H4 (cell line): Measurements from ENCODE around the gene TTLL11. TPM values are rescaled to one million over a fixed set of nuclear protein-coding genes. Genes with fewer than 3 reads are reported as not detected.

ENCODE experiments used
- DNase-seq: peaks from one replicate; pipeline ENCODE4 v3.0.0-alpha.2; 2015; ENCODE audit warnings: low spot score
- total RNA-seq: library from RNA; depleted of rRNA; stranded (reverse); fragments of >200 nt; shearing (Covaris generic); gene quantifications from 2 replicates; pipeline ENCODE4 v1.2.3, GENCODE V29; 2014; rRNA removed

Gene TTLL11
- total RNA-seq, 1 experiment from 2014 or later = 2.0 TPM

GRCh38 chr9:121773954-121774714 is 319.0 kb downstream of the TTLL11 start:
- no peak for DNase-seq

- no peak for DNase-seq
These were observed 319.7 kb downstream of the TTLL11 start for GRCh38 chr9:121773286-121773953.

- DNase-seq = no peak
These were observed 320.4 kb downstream of the TTLL11 start for GRCh38 chr9:121772600-121773285.

Other genes with a start within 250 kb of the TTLL11 start
- gene NDUFA8, start 66.5 kb upstream of the TTLL11 start, total RNA-seq = 69.3 and 88.0 TPM in 2 replicates
- not detected in 2 replicates for gene MORN5, start 66.6 kb upstream of the TTLL11 start, total RNA-seq
- 0.90 and 1.4 TPM in 2 replicates for gene LHX6, start 135.6 kb upstream of the TTLL11 start, total RNA-seq
- gene RBM18, start 171.5 kb upstream of the TTLL11 start, total RNA-seq = 9.1 and 15.7 TPM in 2 replicates
- gene MRRF, start 171.6 kb upstream of the TTLL11 start, total RNA-seq = 74.0 and 77.7 TPM in 2 replicates